GM10248 (cell line): ENCODE results near the gene ZBTB3.
A peak's percentile ranks its signal among the peaks of the same experiment; 100 is the strongest.
"Not testable (repeated sequence)": the region's sequence is repeated elsewhere in the genome, so short reads cannot be mapped to it uniquely, and the experiment has no call there.

ENCODE experiments used
- CTCF ChIA-PET: fragments of 300-600 bp; sonication (Branson Sonifier 250); formaldehyde crosslinking; extraction: SDS; loops from one replicate; lab custom pipeline; 2021; ENCODE audit warnings: antibody characterized with exemption; lab: Yijun Ruan, JAX
- POLR2A ChIA-PET: fragments of 350-650 bp; sonication (Branson Sonifier 250); formaldehyde crosslinking; extraction: SDS; loops from one replicate; lab custom pipeline; 2020; ENCODE audit warnings: antibody characterized with exemption; lab: Yijun Ruan, JAX
- DNase-seq: peaks from one replicate; pipeline ENCODE4 v3.0.0; 2012; ENCODE audit errors: extremely low spot score
- CTCF ChIP-seq: IDR thresholded peaks from 2 replicates; pipeline ENCODE4 v1.5.1; 2012; ENCODE audit warnings: mild to moderate bottlenecking, low read depth; ENCODE audit errors: extremely low read depth, missing control alignments, control extremely low read depth

The ZBTB3 gene

GRCh38 chr11:62771144-62772021, 17.4 kb upstream of the ZBTB3 start, which contains the start of gene TAF6L:
Gene TAF6L, plus strand, starts transcription at chr11:62771396. Its CDS starts 4,388 bp downstream, at chr11:62775784.
- CTCF ChIA-PET = interaction anchor here (0.8 to 12.6 kb wide), 15 partner anchors 10 to 376 kb away, joined by 3 to 159 read pairs (median 4); partner anchors contain the start of genes HNRNPUL2, POLR2G, TMEM179B and ZBTB3
- TF ChIP-seq CTCF = no peak
- DNase-seq = peak; percentile 93
- POLR2A ChIA-PET = interaction anchor here (0.6 to 3.5 kb wide), 8 partner anchors 11 to 106 kb away, joined by 3 to 21 read pairs (median 8); partner anchors contain the start of genes C11orf98, CSKMT, TMEM179B and ZBTB3

DNA sequence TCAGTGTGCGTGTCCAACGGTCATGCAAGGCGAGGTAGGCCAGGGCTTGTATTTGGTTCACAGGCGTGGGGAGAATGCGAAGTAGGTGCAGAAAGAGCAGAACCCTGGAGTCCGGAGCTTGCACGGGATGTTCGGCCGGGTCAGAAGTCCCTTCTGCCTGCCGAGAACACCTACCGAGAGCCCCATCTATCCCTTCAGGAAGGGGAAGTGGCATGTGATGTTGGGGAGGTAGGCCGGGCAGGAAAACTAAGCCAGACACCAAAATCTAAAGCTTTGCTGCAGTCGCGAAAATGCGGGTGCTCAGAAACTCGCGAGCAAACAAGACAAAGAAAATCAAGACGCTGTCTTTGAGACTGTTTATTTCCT, 16.8 kb upstream of the ZBTB3 start:
- ChIA-PET CTCF (interaction anchor here (0.8 to 12.6 kb wide), 16 partner anchors 9 to 177 kb away, joined by 3 to 159 read pairs (median 4); partner anchors contain the start of genes HNRNPUL2, POLR2G, TMEM179B and ZBTB3), POLR2A (interaction anchor here (0.6 to 3.5 kb wide), 8 partner anchors 10 to 179 kb away, joined by 3 to 21 read pairs (median 8); partner anchors contain the start of genes C11orf98, CSKMT, TMEM179B and TUT1)
- no peak for DNase-seq
- no peak for TF ChIP-seq CTCF

GRCh38 chr11:62760867-62761227, 6.9 kb upstream of the ZBTB3 start:
- ChIA-PET POLR2A (interaction anchor here (0.6 to 1.5 kb wide), 9 partner anchors 8 to 187 kb away, joined by 3 to 11 read pairs (median 4); partner anchors contain the start of genes EEF1G, HNRNPUL2, STX5 and TAF6L), CTCF (interaction anchor here (1.9 to 4.7 kb wide), 4 partner anchors 7 to 101 kb away, joined by 8 to 29 read pairs (median 15); partner anchors contain the start of genes TAF6L, TMEM179B and ZBTB3)
- DNase-seq = not testable (repeated sequence)

DNA sequence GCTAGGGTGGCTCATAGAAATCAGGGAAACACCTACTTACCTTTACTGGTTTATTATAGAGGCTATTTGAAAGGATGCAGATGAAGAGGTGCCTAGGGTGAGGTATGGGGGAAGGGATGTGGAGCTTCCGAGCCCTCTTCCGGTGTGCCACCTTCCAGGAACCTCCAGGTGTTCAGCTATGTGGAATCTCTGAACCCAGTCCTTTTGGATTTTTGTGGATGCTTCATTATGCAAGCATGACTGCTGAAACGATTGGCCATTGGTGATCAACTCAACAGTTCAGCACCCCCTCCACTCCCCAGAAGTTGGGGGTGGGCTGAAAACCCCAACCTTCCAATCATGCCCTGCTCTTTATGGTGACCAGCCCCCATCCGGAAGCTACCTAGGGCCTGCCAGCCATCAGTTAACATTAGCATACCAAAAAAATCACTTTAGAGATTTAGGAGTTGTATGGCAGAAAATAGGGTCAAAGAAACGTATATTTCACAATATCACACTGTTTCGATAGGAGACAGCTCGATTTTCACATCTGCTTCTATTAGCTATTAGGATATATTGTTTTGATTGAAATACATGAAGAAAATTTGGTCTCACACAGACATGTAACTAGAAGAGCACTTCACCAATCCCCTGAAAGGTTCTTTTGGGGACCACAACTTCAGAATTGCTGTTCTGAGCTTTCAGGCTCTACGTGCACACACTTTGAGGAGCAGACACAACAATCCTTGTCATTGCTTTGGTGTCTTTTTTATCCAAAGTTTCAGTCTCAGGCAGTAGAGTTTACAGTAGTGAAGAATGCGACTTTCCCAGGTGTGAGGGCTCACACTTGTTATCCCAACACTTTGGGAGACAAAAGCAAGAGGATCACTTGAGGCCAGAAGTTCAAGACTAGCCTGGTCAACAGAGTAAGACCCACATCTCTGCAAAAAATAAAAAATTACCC, 4.2 kb upstream of the ZBTB3 start:
- no peak for TF ChIP-seq CTCF
- ChIA-PET CTCF (interaction anchor here (0.9 to 2.4 kb wide), 5 partner anchors 10 to 165 kb away, joined by 3 to 18 read pairs (median 3); partner anchors contain the start of genes C11orf98 and TAF6L), POLR2A (no interaction called here)
- DNase-seq = no peak

GRCh38 chr11:62755086-62755615, 1.2 kb upstream of the ZBTB3 start:
- TF ChIP-seq CTCF = no peak
- no peak for DNase-seq
- CTCF ChIA-PET = interaction anchor here (1.6 to 5.5 kb wide), 4 partner anchors 13 to 32 kb away, joined by 6 to 46 read pairs (median 22); partner anchors contain the start of genes TAF6L and TMEM179B
- POLR2A ChIA-PET = interaction anchor here (0.6 to 2.0 kb wide), 3 partner anchors 9 to 120 kb away, joined by 4 to 9 read pairs (median 5); partner anchors contain the start of gene TAF6L
